HG03439 (cell line): ENCODE results near the gene F12.

Experiments used
- ATAC-seq: cut with Tn5 transposase; IDR thresholded peaks from one replicate; pipeline ENCODE4 v1.9.1; 2021; ENCODE audit warnings: mild to moderate bottlenecking, moderate library complexity; ENCODE audit not compliant: unreplicated experiment

The F12 gene

GRCh38 chr5:177359451-177359851, 49.9 kb downstream of the F12 start:
- no peak for ATAC-seq

- ATAC-seq: no peak
Observed at GRCh38 chr5:177358370-177358819, 51.0 kb downstream of the F12 start.

GRCh38 chr5:177357459-177358351, 51.7 kb downstream of the F12 start, which contains the start of gene RGS14:
TSS of gene RGS14 (plus strand) at chr5:177357924. CDS start at chr5:177358025, 101 bp downstream.
- ATAC-seq: peak; percentile 86

- no peak for ATAC-seq
Observed at GRCh38 chr5:177357146-177357458, 52.3 kb downstream of the F12 start.

- ATAC-seq: no peak
Observed at GRCh38 chr5:177356746-177357145, 52.6 kb downstream of the F12 start.

GRCh38 chr5:177355868-177356168, 53.5 kb downstream of the F12 start:
- ATAC-seq: no peak

GRCh38 chr5:177355162-177355867, 54.0 kb downstream of the F12 start:
- ATAC-seq: no peak

- no peak for ATAC-seq
Observed at GRCh38 chr5:177354711-177355110, 54.7 kb downstream of the F12 start.

- no peak for ATAC-seq
Observed at GRCh38 chr5:177354256-177354655, 55.1 kb downstream of the F12 start.

GRCh38 chr5:177353093-177353492, 56.3 kb downstream of the F12 start:
- no peak for ATAC-seq
